ENCODE data around the gene PANK3. TPM values are rescaled to one million over a fixed set of nuclear protein-coding genes. Genes with fewer than 3 reads are reported as not detected.

PANK3 gene
- total and polyA plus RNA-seq, 10 donors, result 3.8 to 70.9 (median 40.3) TPM

DNA sequence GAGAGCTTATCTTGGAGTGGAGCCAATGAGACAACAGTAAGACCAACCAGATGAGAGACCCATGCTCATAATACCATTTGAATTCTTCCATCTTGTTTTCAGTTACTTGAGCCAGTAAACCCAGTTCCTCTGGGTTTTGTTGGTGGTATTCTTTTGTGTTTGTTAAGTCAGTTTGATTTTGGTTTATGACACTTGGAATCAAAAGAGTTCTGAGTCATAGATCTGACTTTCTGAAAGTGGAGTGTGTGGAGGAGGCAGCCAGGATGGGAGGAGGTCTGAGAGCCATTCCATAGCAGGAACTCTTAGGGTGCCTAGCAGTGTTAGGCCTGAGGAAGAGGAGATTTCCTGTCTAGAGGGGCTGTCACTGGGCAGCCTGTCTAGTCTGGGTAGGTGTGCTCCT is 24.6 kb upstream of the PANK3 start:
- intact Hi-C loops (cut with DNase I; ENCODE audit: low total_unique reads), result no loop called here
- H3K4me3 ChIP-seq, result no peak overlapping the region
- H3K27me3 ChIP-seq (replicated peaks in 1 of 7), result peaks cover 0 to 7% (median 0%) of the 10 kb centered on the region in 7 donors
- H3K9me3 ChIP-seq, result no peaks in the 10 kb centered on the region
- TF ChIP-seq, protein P1, sequence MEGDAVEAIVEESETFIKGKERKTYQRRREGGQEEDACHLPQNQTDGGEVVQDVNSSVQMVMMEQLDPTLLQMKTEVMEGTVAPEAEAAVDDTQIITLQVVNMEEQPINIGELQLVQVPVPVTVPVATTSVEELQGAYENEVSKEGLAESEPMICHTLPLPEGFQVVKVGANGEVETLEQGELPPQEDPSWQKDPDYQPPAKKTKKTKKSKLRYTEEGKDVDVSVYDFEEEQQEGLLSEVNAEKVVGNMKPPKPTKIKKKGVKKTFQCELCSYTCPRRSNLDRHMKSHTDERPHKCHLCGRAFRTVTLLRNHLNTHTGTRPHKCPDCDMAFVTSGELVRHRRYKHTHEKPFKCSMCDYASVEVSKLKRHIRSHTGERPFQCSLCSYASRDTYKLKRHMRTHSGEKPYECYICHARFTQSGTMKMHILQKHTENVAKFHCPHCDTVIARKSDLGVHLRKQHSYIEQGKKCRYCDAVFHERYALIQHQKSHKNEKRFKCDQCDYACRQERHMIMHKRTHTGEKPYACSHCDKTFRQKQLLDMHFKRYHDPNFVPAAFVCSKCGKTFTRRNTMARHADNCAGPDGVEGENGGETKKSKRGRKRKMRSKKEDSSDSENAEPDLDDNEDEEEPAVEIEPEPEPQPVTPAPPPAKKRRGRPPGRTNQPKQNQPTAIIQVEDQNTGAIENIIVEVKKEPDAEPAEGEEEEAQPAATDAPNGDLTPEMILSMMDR (IDR thresholded peaks at IDR 0.05 in 8 of 11, conservative IDR thresholded peaks at IDR 0.05 in 3 of 11), result no peak
- TF ChIP-seq POLR2A (IDR thresholded peaks at IDR 0.05) (no peak), POLR2AphosphoS5 (IDR thresholded peaks at IDR 0.05) (no peak)
- no peaks in the 10 kb centered on the region for H3K36me3 ChIP-seq
- no peak overlapping the region for H3K27ac ChIP-seq
- no peak for DNase-seq
- H3K4me1 ChIP-seq, result no peaks in the 10 kb centered on the region

DNA sequence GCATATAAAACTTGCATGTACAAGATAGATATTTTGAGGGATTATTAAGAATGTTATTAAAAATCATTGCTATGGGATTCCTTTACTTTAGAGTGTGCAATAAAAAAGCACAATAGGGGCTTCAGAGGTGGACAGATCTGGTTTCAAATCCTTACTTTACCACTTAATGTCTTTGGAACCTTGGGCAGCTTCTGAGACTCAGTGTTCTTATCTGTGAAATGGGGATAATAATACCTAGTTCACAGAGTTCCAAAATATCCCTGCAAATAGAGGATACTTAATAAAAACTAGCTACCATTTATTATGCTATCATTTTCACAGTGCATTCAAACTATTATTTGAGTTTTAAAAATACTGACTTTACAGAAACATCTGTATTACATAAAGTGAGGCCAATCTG is 23.3 kb upstream of the PANK3 start:
- Histone ChIP-seq H3K4me1 (no peaks in the 10 kb centered on the region), H3K4me3 (no peak overlapping the region), H3K27me3 (replicated peaks in 1 of 7) (peaks cover 0 to 18% (median 0%) of the 10 kb centered on the region in 7 donors), H3K9me3 (no peaks in the 10 kb centered on the region), H3K36me3 (no peaks in the 10 kb centered on the region), H3K27ac (no peak overlapping the region)
- TF ChIP-seq POLR2AphosphoS5 (IDR thresholded peaks at IDR 0.05) (no peak), POLR2A (IDR thresholded peaks at IDR 0.05) (no peak)
- TF ChIP-seq, protein P1 (IDR thresholded peaks at IDR 0.05 in 8 of 11, conservative IDR thresholded peaks at IDR 0.05 in 3 of 11), result no peak
- no peak for DNase-seq
- intact Hi-C loops (cut with DNase I; ENCODE audit: low total_unique reads), result no loop called here

DNA sequence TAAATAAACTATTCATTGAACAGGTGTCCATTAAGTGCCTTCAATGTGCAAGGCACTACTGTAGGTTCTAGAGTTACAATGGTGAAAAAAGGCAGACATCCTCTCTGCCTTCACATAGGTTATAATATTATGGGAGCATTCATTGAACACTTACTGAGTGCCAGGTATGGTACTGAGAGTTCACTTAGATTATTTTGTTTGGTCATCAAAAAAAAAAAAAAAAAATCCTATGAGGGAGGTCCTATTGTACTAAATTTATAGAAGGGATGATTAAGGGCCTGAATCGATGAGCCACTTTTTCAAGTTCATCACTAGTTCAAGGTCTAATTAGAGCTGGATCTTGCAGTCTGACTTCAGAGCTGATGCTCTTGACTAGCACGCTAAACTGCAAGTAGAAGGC is 22.8 kb upstream of the PANK3 start:
- no peak for DNase-seq
- peaks cover 0 to 4% (median 0%) of the 10 kb centered on the region in 8 donors for H3K9me3 ChIP-seq
- WGBS, 5 donors, result 63 to 88% (median 70%) methylated on average over 2 of the region's 2 CpGs
- H3K36me3 ChIP-seq, result no peaks in the 10 kb centered on the region
- intact Hi-C loops (cut with DNase I; ENCODE audit: low total_unique reads), result no loop called here
- no peak overlapping the region for H3K4me3 ChIP-seq
- no peak overlapping the region for H3K27ac ChIP-seq
- H3K27me3 ChIP-seq (replicated peaks in 1 of 7), result peaks cover 0 to 18% (median 0%) of the 10 kb centered on the region in 7 donors
- no peak for TF ChIP-seq POLR2AphosphoS5 (IDR thresholded peaks at IDR 0.05)
- TF ChIP-seq, protein P1 (IDR thresholded peaks at IDR 0.05 in 8 of 11, conservative IDR thresholded peaks at IDR 0.05 in 3 of 11), result no peak
- no peak for TF ChIP-seq POLR2A (IDR thresholded peaks at IDR 0.05)
- no peaks in the 10 kb centered on the region for H3K4me1 ChIP-seq

DNA sequence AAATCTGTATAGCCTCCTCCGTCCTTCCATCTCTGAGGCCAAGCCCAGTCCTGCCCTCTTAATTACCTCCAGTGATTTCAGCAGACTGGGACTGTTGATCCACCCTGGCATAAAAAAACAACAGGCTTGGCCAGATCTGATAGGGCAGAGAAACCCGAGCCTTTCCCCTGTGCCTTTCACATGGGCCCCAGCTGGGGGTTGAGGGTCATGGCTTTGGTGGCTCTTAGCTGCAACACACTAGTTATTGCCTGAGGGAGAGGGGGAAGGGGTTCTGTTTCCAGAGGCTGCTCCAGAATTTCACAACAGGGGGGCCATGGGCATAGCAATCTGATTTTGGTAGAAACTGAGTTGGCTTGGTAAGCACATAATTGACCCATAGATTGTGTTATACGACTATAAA is 21.2 kb upstream of the PANK3 start:
- 79 to 96% (median 86%) methylated on average over 3 of the region's 3 CpGs for WGBS, 5 donors
- intact Hi-C loops (cut with DNase I; ENCODE audit: low total_unique reads), result no loop called here
- DNase-seq, result no peak
- Histone ChIP-seq H3K27ac (no peak overlapping the region), H3K4me1 (no peaks in the 10 kb centered on the region), H3K27me3 (replicated peaks in 1 of 7) (peaks cover 0 to 18% (median 0%) of the 10 kb centered on the region in 7 donors), H3K4me3 (no peak overlapping the region), H3K9me3 (peaks cover 0 to 4% (median 0%) of the 10 kb centered on the region in 8 donors), H3K36me3 (no peaks in the 10 kb centered on the region)
- no peak for TF ChIP-seq POLR2AphosphoS5 (IDR thresholded peaks at IDR 0.05)
- no peak for TF ChIP-seq POLR2A (IDR thresholded peaks at IDR 0.05)
- TF ChIP-seq, protein P1 (IDR thresholded peaks at IDR 0.05 in 8 of 11, conservative IDR thresholded peaks at IDR 0.05 in 3 of 11), result no peak

Data from spleen (tissue), 11 donors.